GM18909 (cell line): ENCODE data around the gene RBBP9.
A peak's percentile ranks its signal among the peaks of the same experiment; 100 is the strongest.
"Not testable (repeated sequence)": the region's sequence is repeated elsewhere in the genome, so short reads cannot be mapped to it uniquely, and the experiment has no call there.

Source experiments
- ATAC-seq: cut with Tn5 transposase; IDR thresholded peaks from one replicate; pipeline ENCODE4 v1.9.1; 2021; ENCODE audit warnings: mild to moderate bottlenecking; ENCODE audit not compliant: unreplicated experiment, poor library complexity

The RBBP9 gene

DNA sequence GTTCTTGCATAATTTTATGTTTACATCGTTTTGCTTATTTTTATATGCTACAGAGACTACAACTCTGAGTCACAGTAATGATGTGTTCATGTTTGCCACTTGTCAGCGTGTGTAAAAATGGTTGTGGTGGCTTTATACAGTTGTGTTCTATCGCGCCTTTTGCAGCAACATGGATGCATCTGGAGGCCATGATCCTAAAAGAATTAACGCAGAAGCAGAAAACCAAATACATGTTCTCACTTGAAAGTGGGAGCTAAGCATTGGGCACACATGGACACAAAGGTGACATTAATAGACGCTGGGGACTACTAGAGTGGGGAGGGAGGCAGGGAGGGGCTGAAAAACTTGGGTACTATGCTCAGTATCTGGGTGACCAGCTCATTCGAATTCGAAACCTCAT is 9.7 kb upstream of the RBBP9 start:
- ATAC-seq, result no peak

DNA sequence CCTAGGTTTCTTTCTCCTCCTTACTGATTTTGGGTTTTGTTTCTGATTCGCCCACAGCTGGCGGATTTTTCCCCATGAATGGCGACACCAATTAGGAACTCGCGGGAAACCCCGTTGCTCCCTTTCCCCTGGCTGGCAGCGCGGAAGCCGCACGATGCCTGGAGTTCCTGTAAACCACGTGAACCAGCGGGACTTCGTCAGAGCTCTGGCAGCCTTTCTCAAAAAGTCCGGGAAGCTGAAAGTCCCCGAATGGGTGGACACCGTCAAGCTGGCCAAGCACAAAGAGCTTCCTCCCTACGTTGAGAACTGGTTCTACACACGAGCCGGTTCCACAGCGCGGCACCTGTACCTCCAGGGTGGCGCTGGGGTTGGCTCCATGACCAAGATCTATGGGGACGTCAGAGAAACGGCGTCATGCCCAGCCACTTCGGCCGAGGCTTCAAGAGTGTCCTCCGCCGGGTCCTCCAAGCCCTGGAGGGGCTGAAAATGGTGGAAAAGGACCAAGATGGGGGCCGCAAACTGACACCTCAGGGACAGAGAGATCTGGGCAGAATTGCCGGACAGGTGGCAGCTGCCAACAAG is 7.5 kb upstream of the RBBP9 start:
- no peak for ATAC-seq

DNA sequence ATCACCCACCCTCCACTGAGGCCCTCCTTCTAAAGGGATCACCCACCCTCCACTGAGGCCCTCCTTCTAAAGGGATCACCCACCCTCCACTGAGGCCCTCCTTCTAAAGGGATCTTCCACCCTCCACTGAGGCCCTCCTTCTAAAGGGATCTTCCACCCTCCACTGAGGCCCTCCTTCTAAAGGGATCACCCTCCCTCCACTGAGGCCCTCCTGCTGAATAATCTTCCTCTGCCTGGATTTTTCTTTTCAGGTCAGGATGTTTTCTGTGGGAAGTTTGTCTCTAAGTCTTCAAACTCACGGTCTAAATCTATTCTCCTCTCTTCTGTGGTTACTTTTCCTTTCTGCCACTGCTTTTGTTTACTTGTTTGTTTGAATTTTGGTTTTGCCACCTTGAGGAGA is 4.6 kb upstream of the RBBP9 start:
- not testable (repeated sequence) for ATAC-seq

DNA sequence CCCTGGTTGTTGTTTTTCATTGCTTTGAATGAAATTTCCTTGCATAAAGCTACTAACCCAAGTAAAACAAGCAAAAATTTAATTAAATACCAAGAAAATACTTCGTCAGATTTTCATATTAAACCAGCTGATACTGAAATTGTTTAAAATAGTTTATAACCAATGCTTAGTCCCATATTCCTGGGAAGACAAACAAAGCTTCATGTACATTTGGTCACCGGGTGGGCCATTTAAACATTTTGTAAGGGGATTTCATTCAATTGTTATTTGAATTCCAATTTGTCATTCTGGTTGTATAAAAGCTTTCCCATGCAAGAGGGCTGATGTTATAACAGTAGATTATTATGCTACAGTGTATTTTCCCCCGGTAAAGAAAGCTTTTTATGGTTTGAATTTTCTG is 578 bp upstream of the RBBP9 start:
- no peak for ATAC-seq

GRCh38 chr20:18496042-18496441 is 983 bp downstream of the RBBP9 start:
- no peak for ATAC-seq

GRCh38 chr20:18488301-18488700 is 8.7 kb downstream of the RBBP9 start:
- ATAC-seq, result no peak

DNA sequence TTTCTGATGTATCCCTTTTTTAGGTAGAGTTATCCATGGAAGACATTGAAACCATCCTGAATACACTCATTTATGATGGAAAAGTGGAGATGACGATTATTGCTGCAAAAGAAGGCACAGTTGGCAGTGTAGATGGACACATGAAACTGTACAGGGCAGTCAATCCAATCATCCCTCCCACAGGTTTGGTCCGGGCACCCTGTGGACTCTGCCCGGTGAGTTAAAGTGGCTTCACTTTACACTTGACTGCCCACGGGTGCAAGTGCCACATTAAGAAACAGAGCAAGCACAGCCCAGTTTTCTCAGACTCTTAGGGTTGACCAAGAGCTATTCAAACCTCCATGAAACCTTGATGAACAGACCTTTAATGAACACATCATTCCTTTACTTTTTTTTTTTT is 15.4 kb downstream of the RBBP9 start:
- no peak for ATAC-seq

- no peak for ATAC-seq
Observed at GRCh38 chr20:18477821-18478220, 19.2 kb downstream of the RBBP9 start.

DNA sequence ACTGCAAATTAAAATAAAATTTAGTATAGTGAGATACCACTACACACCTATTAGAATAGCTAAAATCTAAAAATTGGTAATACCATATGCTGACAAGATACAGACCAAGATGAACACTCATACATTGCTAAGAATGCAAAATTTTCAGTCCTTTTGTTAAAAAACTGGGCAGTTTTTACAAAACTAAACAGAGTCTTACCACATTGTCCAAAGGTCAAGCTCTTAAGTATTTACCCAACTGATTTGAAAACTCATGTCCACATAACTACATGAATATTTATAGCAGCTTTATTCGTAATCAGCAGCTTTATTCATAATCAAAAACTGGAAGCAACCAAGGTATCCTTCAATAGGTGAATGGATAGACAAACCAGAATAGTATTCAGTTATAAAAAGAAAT is 19.8 kb downstream of the RBBP9 start:
- no peak for ATAC-seq

DNA sequence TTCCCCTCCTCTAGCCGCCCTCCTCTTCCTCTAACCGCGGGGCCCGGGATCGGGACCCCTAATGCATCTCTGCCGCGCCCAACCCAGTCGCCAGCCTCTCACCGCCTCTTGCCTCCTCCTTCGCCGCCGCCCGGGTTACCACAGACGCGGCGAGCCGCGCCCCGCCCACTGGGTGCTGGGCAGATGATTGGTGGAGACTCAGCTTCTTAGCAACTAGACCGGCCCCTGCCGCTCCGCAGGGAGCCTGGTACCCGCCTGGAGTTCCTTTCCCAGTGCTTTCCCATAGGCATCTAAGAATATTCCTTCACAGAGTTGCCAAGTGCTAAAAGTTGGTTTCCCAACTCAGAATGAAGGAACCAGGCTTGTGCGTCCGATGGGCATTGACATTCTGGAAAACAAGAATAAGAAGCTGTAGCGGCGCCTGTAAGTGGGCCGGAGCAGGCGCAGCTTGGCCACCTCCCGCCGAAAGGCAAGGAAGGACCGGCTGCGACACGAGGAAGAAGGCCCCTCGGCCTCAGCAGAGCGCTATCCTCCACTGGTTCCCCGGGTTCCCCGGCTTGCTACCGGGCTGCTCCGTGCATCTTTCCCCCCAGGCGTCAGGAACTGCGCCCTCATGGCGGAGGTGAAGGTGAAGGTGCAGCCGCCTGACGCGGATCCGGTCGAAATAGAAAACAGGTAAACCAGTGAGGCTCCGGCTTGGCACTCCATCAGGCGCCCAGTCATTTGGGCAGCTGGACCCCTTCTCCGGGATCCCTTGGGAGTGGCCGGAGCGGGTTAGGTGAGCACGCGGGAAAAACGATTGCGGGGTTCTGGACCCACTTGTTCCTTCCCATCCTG is 29.9 kb downstream of the RBBP9 start, which contains the start of the genes DZANK1 and POLR3F:
TSS of gene DZANK1 (minus strand) at position 137 of the 837 bp plus-strand sequence. CDS start 1,672 bp downstream, outside the sequence.
TSS of gene POLR3F (plus strand) at position 497 of the 837 bp plus-strand sequence. CDS start at position 614, 117 bp downstream.
- ATAC-seq, result peak; percentile 97

GRCh38 chr20:18466574-18466893 is 30.5 kb downstream of the RBBP9 start:
- ATAC-seq, result peak; percentile 24

DNA sequence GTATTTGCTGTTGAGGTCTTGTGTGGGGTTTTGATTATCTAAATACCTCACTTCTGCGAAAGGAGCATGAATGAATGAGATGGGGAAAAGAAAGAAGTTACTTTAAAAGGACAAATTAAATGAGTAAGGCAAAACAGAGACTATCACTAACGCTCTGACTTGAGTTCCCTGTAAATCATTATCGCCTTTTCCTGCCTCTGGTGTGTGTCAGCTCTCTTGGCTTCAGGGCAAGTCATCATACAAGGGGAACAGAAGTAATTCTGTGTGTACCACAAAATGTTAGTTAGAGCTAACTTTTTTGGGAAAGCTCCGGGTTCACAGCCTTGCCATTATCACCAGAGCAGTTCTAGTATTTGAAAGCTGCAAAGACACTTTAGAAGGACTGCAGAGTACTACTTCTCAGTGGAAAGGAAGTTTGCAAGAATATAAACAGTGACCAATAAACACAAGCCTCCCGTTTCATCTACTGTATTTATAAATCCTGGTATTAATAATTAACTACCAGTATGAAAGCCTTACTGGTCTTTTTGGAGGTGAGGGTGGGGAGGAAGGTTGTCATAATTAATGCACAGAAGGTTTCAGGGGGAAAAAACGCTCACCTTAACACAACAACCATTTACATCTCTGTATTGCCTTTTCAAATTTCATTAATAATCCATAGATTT is 31.4 kb downstream of the RBBP9 start:
- ATAC-seq, result peak; percentile 36

DNA sequence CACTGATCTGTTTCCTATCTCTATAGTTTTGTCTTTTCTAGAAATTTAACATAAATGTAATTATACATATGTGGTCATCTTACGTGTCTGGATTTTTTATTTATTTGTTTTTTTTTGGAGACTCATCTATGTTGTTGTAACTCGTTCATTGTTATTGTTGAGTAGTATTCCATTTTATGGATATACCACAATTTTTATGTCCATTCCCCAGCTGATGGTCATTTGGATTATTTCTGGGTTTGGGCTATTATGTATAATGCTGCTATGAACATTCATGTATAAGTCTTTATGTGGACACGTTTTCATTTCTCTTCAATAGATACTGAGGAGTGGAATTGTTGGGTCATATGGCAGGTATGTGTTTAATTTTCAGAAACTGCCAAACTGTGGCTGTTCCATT is 40.4 kb downstream of the RBBP9 start:
- ATAC-seq, result no peak

DNA sequence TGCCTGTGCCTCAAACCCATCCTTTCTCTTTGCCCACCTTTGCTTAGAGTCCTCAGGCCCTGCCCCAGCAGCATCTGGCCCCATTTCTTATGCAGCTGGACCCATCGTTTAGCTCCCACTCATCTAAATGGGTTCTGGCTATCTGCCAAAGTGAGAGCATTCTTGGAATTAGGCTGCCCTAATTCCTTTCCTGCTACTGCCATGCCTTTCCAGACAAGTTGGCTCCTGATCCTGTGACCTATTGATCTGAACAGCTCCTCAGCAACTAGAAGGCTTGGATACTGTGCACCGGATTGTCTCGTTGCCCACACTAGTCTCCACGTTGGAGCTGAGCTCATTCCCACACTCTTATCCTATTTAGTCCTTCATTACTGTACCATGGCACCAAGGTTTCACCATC is 53.1 kb downstream of the RBBP9 start:
- no peak for ATAC-seq

DNA sequence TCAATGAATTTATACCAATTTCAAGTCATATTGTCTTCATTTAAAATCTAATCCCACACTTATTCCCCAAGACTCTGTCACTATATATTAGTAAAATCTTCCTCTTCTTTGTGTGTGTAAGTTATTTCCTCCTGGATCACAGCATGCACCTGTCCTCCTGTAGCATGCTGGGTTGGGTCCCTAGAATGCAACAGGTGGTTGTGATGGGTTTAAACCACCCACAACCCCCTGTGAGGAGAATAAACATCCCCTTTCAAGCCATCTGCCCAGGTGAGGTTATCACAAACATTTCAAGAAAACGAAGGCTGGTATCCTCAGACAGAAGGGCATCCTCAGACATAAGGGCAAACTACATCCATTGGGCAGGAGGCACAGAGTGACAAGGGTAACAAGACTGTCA is 56.6 kb downstream of the RBBP9 start:
- no peak for ATAC-seq

DNA sequence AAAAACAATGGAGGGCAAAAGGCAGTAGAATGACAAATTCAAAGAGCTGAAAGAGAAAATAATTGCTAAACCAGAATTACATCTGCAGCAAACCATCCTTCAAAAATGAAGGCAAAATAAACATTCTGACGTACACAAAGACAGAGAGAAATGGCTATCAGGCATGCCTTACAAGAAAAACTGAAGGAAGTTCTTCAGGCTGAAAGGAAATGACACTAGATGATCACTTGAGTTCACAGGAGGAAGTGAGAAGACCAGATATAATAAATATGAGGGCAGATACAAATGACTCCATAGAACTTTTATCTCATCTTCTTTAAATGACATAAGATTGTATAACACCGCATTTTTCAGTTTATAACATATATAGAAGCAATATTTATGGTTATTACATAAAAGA is 60.2 kb downstream of the RBBP9 start:
- no peak for ATAC-seq
